ENCODE measurements around the gene KL.

KL gene

DNA sequence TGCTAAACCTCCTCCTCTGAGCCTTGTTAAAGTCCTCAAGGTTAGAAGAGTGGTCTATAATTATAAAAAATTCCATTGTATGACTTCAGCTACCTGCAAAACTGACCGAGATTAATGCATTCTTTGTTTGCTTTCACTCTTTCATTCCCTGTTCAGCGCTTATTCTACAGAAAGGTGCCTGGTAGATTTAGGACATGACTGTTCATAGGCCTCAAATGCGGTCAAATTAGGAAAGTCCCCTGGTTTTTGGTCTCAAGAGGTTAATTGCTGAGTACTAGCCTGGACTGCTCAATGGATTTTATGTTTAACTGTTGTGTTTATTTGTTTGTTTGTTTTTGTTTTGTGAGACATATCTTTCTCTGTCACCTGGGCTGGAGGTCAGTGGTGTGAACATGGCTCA lies 35.4 kb downstream of the KL start (continued):
- TF ChIP-seq, protein P1, sequence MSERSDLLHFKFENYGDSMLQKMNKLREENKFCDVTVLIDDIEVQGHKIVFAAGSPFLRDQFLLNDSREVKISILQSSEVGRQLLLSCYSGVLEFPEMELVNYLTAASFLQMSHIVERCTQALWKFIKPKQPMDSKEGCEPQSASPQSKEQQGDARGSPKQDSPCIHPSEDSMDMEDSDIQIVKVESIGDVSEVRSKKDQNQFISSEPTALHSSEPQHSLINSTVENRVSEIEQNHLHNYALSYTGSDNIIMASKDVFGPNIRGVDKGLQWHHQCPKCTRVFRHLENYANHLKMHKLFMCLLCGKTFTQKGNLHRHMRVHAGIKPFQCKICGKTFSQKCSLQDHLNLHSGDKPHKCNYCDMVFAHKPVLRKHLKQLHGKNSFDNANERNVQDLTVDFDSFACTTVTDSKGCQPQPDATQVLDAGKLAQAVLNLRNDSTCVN (tag by site-specific recombination; optimal IDR thresholded peaks at IDR 0.05), result no peak
- no peak for TF ChIP-seq ZNF791 (tag by site-specific recombination; IDR thresholded peaks at IDR 0.05)
- TF ChIP-seq ZNF555 (tag by site-specific recombination; conservative IDR thresholded peaks at IDR 0.05), result no peak

DNA sequence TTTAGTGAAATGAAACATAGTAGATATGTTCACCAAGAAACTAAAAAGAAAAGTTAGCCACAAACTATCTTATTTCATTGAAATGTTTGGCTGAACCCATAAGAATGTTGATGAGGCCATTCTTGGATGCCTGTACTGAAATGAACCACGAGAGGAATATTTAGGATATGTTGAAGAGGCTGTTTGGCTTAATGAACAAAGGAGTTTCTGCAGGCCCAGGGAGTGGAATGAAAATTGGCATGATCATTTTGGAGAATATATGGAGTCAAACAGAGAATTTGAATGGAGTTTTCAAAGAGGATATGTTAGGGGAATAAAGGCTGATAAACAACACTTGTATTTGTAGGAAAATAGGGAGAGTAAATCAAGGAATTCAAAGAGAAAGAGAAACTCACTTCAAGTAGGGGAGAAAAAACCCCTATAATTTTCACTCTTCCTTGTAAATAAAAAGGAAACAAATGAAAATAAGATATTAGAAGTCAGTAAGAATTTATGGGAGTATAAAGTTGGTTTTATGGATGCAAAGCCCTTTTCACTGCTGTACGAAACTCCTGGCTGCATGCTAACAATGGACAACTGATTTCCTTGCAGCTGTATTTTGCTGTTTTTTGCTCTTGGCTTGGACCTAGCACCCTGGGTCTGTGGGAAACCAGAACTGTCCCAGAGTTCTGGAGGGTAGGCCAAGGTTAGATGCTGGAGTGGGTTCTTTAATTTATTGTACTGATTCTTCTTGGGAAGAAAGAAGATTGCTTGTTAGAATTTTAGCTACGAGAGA lies 36.5 kb downstream of the KL start:
- ChIA-PET POLR2A (no interaction called here), CTCF (interaction anchor here (0.5 to 0.7 kb wide), 2 partner anchors 175 to 345 kb away, joined by 3 read pairs; no protein-coding TSS in a partner anchor)
- TF ChIP-seq, protein P1 (tag by site-specific recombination; optimal IDR thresholded peaks at IDR 0.05), result no peak
- TF ChIP-seq ZNF223 (tag by site-specific recombination; IDR thresholded peaks at IDR 0.05), result no peak
- TF ChIP-seq ZNF416 (tag by site-specific recombination; IDR thresholded peaks at IDR 0.05), result no peak
- TF ChIP-seq ZNF473 (tag by site-specific recombination; IDR thresholded peaks at IDR 0.05), result no peak
- no peak for TF ChIP-seq ZNF544 (tag by site-specific recombination; IDR thresholded peaks at IDR 0.05)
- no peak for TF ChIP-seq ZNF768 (tag by site-specific recombination; IDR thresholded peaks at IDR 0.05)
- TF ChIP-seq, protein P2, sequence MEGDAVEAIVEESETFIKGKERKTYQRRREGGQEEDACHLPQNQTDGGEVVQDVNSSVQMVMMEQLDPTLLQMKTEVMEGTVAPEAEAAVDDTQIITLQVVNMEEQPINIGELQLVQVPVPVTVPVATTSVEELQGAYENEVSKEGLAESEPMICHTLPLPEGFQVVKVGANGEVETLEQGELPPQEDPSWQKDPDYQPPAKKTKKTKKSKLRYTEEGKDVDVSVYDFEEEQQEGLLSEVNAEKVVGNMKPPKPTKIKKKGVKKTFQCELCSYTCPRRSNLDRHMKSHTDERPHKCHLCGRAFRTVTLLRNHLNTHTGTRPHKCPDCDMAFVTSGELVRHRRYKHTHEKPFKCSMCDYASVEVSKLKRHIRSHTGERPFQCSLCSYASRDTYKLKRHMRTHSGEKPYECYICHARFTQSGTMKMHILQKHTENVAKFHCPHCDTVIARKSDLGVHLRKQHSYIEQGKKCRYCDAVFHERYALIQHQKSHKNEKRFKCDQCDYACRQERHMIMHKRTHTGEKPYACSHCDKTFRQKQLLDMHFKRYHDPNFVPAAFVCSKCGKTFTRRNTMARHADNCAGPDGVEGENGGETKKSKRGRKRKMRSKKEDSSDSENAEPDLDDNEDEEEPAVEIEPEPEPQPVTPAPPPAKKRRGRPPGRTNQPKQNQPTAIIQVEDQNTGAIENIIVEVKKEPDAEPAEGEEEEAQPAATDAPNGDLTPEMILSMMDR (tag by site-specific recombination; IDR thresholded peaks at IDR 0.05), result no peak
- TF ChIP-seq, protein P3, sequence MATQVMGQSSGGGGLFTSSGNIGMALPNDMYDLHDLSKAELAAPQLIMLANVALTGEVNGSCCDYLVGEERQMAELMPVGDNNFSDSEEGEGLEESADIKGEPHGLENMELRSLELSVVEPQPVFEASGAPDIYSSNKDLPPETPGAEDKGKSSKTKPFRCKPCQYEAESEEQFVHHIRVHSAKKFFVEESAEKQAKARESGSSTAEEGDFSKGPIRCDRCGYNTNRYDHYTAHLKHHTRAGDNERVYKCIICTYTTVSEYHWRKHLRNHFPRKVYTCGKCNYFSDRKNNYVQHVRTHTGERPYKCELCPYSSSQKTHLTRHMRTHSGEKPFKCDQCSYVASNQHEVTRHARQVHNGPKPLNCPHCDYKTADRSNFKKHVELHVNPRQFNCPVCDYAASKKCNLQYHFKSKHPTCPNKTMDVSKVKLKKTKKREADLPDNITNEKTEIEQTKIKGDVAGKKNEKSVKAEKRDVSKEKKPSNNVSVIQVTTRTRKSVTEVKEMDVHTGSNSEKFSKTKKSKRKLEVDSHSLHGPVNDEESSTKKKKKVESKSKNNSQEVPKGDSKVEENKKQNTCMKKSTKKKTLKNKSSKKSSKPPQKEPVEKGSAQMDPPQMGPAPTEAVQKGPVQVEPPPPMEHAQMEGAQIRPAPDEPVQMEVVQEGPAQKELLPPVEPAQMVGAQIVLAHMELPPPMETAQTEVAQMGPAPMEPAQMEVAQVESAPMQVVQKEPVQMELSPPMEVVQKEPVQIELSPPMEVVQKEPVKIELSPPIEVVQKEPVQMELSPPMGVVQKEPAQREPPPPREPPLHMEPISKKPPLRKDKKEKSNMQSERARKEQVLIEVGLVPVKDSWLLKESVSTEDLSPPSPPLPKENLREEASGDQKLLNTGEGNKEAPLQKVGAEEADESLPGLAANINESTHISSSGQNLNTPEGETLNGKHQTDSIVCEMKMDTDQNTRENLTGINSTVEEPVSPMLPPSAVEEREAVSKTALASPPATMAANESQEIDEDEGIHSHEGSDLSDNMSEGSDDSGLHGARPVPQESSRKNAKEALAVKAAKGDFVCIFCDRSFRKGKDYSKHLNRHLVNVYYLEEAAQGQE (tag by site-specific recombination; IDR thresholded peaks at IDR 0.05), result no peak
- Histone ChIP-seq H3K9me3 (ENCODE audit: control insufficient read depth, insufficient read depth, low read depth, low read length) (no peaks in the 10 kb centered on the region), H3K36me3 (ENCODE audit: control insufficient read depth in 2 of 2, insufficient read depth in 1 of 2, low read length in 2 of 2) (no peaks in the 10 kb centered on the region), H3K4me3 (ENCODE audit: low read depth, low read length) (no peak overlapping the region), H3K27ac (ENCODE audit: extremely low read depth, low read depth, low read length) (no peak overlapping the region), H3K4me1 (ENCODE audit: control insufficient read depth, insufficient read depth, low read length) (no peaks in the 10 kb centered on the region)

DNA sequence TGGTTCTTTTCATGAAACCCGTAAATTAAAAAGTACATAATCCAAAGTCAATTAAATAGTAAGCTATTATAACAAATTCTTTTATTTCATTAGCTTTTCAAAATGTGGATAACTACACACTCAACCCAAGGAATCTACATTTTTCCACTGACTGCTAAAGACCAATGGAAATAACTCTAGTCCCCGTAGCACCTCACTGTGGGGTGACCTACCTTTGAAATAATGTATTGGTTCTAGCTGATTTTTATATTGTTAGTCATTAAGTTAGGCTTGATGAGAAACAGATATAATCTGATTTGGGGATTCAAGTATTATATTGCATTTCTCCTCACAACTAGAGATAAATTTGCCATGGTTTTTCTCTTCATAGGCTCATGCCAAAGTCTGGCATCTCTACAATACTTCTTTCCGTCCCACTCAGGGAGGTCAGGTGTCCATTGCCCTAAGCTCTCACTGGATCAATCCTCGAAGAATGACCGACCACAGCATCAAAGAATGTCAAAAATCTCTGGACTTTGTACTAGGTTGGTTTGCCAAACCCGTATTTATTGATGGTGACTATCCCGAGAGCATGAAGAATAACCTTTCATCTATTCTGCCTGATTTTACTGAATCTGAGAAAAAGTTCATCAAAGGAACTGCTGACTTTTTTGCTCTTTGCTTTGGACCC lies 37.3 kb downstream of the KL start:
- Histone ChIP-seq H3K4me1 (ENCODE audit: control insufficient read depth, insufficient read depth, low read length) (no peaks in the 10 kb centered on the region), H3K4me3 (ENCODE audit: low read depth, low read length) (no peak overlapping the region), H3K36me3 (ENCODE audit: control insufficient read depth in 2 of 2, insufficient read depth in 1 of 2, low read length in 2 of 2) (no peaks in the 10 kb centered on the region), H3K27ac (ENCODE audit: extremely low read depth, low read depth, low read length) (no peak overlapping the region), H3K9me3 (ENCODE audit: control insufficient read depth, insufficient read depth, low read depth, low read length) (no peaks in the 10 kb centered on the region)
- ChIA-PET POLR2A (no interaction called here), CTCF (no interaction called here)
- TF ChIP-seq HOXA7 (CRISPR knock-in tag; IDR thresholded peaks at IDR 0.05; ENCODE audit: borderline replicate concordance), result no peak
- TF ChIP-seq, protein P4, sequence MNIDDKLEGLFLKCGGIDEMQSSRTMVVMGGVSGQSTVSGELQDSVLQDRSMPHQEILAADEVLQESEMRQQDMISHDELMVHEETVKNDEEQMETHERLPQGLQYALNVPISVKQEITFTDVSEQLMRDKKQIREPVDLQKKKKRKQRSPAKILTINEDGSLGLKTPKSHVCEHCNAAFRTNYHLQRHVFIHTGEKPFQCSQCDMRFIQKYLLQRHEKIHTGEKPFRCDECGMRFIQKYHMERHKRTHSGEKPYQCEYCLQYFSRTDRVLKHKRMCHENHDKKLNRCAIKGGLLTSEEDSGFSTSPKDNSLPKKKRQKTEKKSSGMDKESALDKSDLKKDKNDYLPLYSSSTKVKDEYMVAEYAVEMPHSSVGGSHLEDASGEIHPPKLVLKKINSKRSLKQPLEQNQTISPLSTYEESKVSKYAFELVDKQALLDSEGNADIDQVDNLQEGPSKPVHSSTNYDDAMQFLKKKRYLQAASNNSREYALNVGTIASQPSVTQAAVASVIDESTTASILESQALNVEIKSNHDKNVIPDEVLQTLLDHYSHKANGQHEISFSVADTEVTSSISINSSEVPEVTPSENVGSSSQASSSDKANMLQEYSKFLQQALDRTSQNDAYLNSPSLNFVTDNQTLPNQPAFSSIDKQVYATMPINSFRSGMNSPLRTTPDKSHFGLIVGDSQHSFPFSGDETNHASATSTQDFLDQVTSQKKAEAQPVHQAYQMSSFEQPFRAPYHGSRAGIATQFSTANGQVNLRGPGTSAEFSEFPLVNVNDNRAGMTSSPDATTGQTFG (tag by site-specific recombination; IDR thresholded peaks at IDR 0.05; ENCODE audit: borderline replicate concordance), result no peak
- no peak for TF ChIP-seq ZFHX2 (tag by site-specific recombination; conservative IDR thresholded peaks at IDR 0.05)
- no peak for TF ChIP-seq RBAK (tag by site-specific recombination; IDR thresholded peaks at IDR 0.05)
- TF ChIP-seq, protein P5, sequence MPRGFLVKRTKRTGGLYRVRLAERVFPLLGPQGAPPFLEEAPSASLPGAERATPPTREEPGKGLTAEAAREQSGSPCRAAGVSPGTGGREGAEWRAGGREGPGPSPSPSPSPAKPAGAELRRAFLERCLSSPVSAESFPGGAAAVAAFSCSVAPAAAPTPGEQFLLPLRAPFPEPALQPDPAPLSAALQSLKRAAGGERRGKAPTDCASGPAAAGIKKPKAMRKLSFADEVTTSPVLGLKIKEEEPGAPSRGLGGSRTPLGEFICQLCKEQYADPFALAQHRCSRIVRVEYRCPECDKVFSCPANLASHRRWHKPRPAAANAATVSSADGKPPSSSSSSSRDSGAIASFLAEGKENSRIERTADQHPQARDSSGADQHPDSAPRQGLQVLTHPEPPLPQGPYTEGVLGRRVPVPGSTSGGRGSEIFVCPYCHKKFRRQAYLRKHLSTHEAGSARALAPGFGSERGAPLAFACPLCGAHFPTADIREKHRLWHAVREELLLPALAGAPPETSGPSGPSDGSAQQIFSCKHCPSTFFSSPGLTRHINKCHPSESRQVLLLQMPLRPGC (tag by site-specific recombination; IDR thresholded peaks at IDR 0.05), result no peak
- TF ChIP-seq, protein P1 (tag by site-specific recombination; optimal IDR thresholded peaks at IDR 0.05), result no peak
- TF ChIP-seq ZNF626 (tag by site-specific recombination; IDR thresholded peaks at IDR 0.05), result no peak
- TF ChIP-seq GLI4 (tag by site-specific recombination; IDR thresholded peaks at IDR 0.05), result no peak

Data from HEK293 (cell line).